PC-3 (cell line): ENCODE results near the gene ZNF33B. TPM values are rescaled to one million over a fixed set of nuclear protein-coding genes. Genes with fewer than 3 reads are reported as not detected.
A peak's percentile ranks its signal among the peaks of the same experiment; 100 is the strongest.

ENCODE experiments used
- ATAC-seq: fragments of 200-7000 bp; cut with Tn5 transposase; 2 replicates; pipeline ENCODE4 v1.9.1; 2020; ENCODE audit warnings: mild to moderate bottlenecking, moderate library complexity
- BruUV-seq: library from RNA; stranded (reverse); fragments of 400-500 nt; replicated peaks from 2 replicates; lab custom pipeline; 2021; lab: Mats Ljungman, UMichigan
- CTCF ChIA-PET: fragments of 300-600 bp; sonication (Branson Sonifier 250); formaldehyde crosslinking; loops from one replicate; lab custom pipeline; 2022; ENCODE audit warnings: antibody characterized with exemption; lab: Charles Lee
- POLR2A ChIA-PET: fragments of 300-600 bp; sonication (Branson Sonifier 250); formaldehyde crosslinking; loops from one replicate; lab custom pipeline; 2022; ENCODE audit warnings: antibody characterized with exemption; ENCODE audit not compliant: unreplicated experiment; lab: Charles Lee
- DNase-seq: peaks from one replicate; pipeline ENCODE4 v3.0.0-alpha.2; 2015
- H2AFZ ChIP-seq: fragments of 300-600 bp; sonication (generic); 2 replicates; pipeline ENCODE4 v1.6.0; 2016; ENCODE audit warnings: antibody characterized with exemption, low read length
- H3F3A ChIP-seq: fragments of 300-600 bp; sonication (generic); one replicate; pipeline ENCODE4 v1.6.0; 2017; ENCODE audit warnings: antibody characterized with exemption, low read length, control low read depth, mild to moderate bottlenecking; ENCODE audit not compliant: unreplicated experiment
- H3K27ac ChIP-seq: fragments of 300-600 bp; sonication (generic); 2 replicates; pipeline ENCODE4 v1.5.1; 2016; ENCODE audit warnings: mild to moderate bottlenecking, low read length
- H3K27me3 ChIP-seq: fragments of 300-600 bp; sonication (generic); 2 replicates; pipeline ENCODE4 v1.6.1; 2016; ENCODE audit warnings: low read length, mixed read lengths
- H3K36me3 ChIP-seq: fragments of 300-600 bp; sonication (generic); 2 replicates; pipeline ENCODE4 v1.6.1; 2016; ENCODE audit warnings: low read depth, mixed run types, low read length, mixed read lengths
- H3K4me1 ChIP-seq: fragments of 300-600 bp; sonication (generic); 2 replicates; pipeline ENCODE4 v1.5.1; 2016; ENCODE audit warnings: low read length; ENCODE audit not compliant: insufficient read depth
- H3K4me2 ChIP-seq: fragments of 300-600 bp; sonication (generic); 2 replicates; pipeline ENCODE4 v1.6.0; 2016; ENCODE audit warnings: low read length
- H3K4me3 ChIP-seq: fragments of 300-600 bp; sonication (generic); 2 replicates; pipeline ENCODE4 v1.5.1; 2016; ENCODE audit warnings: mild to moderate bottlenecking, low read length, mixed read lengths
- H3K79me2 ChIP-seq: fragments of 300-600 bp; sonication (generic); 2 replicates; pipeline ENCODE4 v1.6.1; 2017; ENCODE audit warnings: low read length, mixed read lengths
- H3K9ac ChIP-seq: fragments of 300-600 bp; sonication (generic); 2 replicates; pipeline ENCODE4 v1.6.0; 2016; ENCODE audit warnings: mild to moderate bottlenecking, low read length
- H3K9me2 ChIP-seq: fragments of 300-600 bp; sonication (generic); replicated peaks from 2 replicates; pipeline ENCODE4 v1.6.1; 2016; ENCODE audit warnings: mixed run types, low read length, mixed read lengths
- H3K9me3 ChIP-seq: fragments of 300-600 bp; sonication (generic); 2 replicates; pipeline ENCODE4 v1.6.1; 2016; ENCODE audit warnings: low read length, mixed read lengths
- H4K20me1 ChIP-seq: fragments of 300-600 bp; sonication (generic); 2 replicates; pipeline ENCODE4 v1.6.1; 2016; ENCODE audit warnings: low read length, mixed read lengths
- CTCF ChIP-seq: fragments of 300-600 bp; sonication (generic); conservative IDR thresholded peaks from 2 replicates; pipeline ENCODE4 v1.5.1; 2017; ENCODE audit warnings: antibody characterized with exemption, low read depth, mild to moderate bottlenecking, low read length
- EZH2 ChIP-seq: fragments of 300-600 bp; sonication (generic); IDR thresholded peaks from one replicate; pipeline ENCODE4 v1.6.1; 2017; ENCODE audit warnings: antibody characterized with exemption, mild to moderate bottlenecking, low read length; ENCODE audit not compliant: unreplicated experiment
- EZH2phosphoT487 ChIP-seq: fragments of 300-600 bp; sonication (generic); IDR thresholded peaks from 2 replicates; pipeline ENCODE4 v1.6.1; 2018; ENCODE audit warnings: mild to moderate bottlenecking, antibody characterized with exemption, low read length, borderline replicate concordance
- intact Hi-C: fragments of 100-400 bp; cut with micrococcal nuclease; formaldehyde crosslinking; loops from 2 replicates; pipeline ENCODE4 v1.9.0; 2023
- total RNA-seq: library from RNA; depleted of rRNA; stranded (reverse); fragments of >200 nt; gene quantifications from 2 replicates; pipeline ENCODE4 v1.2.3, GENCODE V29; 2014

ZNF33B gene
- total RNA-seq, 1 experiment from 2014 or later: 6.2 TPM

- BruUV-seq: no TSS peak
- no peaks in the 10 kb centered on the region for H4K20me1 ChIP-seq
- no peak overlapping the region for H2AFZ ChIP-seq
- H3K4me3 ChIP-seq: no peak overlapping the region
- no peaks in the 10 kb centered on the region for H3K9me3 ChIP-seq
- CTCF ChIA-PET: no interaction called here
- intact Hi-C loops: no loop called here
- no peak for ATAC-seq
- no peaks in the 10 kb centered on the region for H3K36me3 ChIP-seq
- POLR2A ChIA-PET: no interaction called here
- no peak overlapping the region for H3K27ac ChIP-seq
- no peak overlapping the region for H3K4me2 ChIP-seq
- H3K9ac ChIP-seq: no peak overlapping the region
- peaks cover 11% of the 10 kb centered on the region for H3K4me1 ChIP-seq
- no peaks in the 10 kb centered on the region for H3K79me2 ChIP-seq
- H3F3A ChIP-seq: no peaks in the 10 kb centered on the region
- DNase-seq: no peak
- H3K27me3 ChIP-seq: peaks cover 20% of the 10 kb centered on the region; the same call in 1 of the 2 replicates
- H3K9me2 ChIP-seq: no peaks in the 10 kb centered on the region
- TF ChIP-seq CTCF (no peak), EZH2phosphoT487 (no peak)
These were observed 12.0 kb upstream of the ZNF33B start for GRCh38 chr10:42650374-42650773.

- Histone ChIP-seq H3K4me3 (no peak overlapping the region), H3K27me3 (peaks cover 11% of the 10 kb centered on the region; the same call in 1 of the 2 replicates), H3K9me2 (no peaks in the 10 kb centered on the region), H3K9ac (no peak overlapping the region), H3K4me2 (no peak overlapping the region), H3F3A (no peaks in the 10 kb centered on the region), H3K4me1 (peaks cover 11% of the 10 kb centered on the region), H3K9me3 (no peaks in the 10 kb centered on the region), H2AFZ (no peak overlapping the region), H4K20me1 (no peaks in the 10 kb centered on the region), H3K79me2 (no peaks in the 10 kb centered on the region), H3K27ac (no peak overlapping the region), H3K36me3 (no peaks in the 10 kb centered on the region)
- DNase-seq: no peak
- ChIA-PET CTCF (no interaction called here), POLR2A (no interaction called here)
- intact Hi-C loops: no loop called here
- ATAC-seq: no peak
- no TSS peak for BruUV-seq
- no peak for TF ChIP-seq EZH2
- TF ChIP-seq CTCF: no peak
- TF ChIP-seq EZH2phosphoT487: no peak
These were observed 10.1 kb upstream of the ZNF33B start for GRCh38 chr10:42648512-42648911.

- peaks cover 2% of the 10 kb centered on the region; the same call in 1 of the 2 replicates for H3K27me3 ChIP-seq
- ChIA-PET CTCF (no interaction called here), POLR2A (no interaction called here)
- H3K79me2 ChIP-seq: no peaks in the 10 kb centered on the region
- H3K4me1 ChIP-seq: peaks cover 11% of the 10 kb centered on the region
- H3F3A ChIP-seq: no peaks in the 10 kb centered on the region
- no peaks in the 10 kb centered on the region for H3K9me2 ChIP-seq
- BruUV-seq: no TSS peak
- no peak overlapping the region for H2AFZ ChIP-seq
- no peaks in the 10 kb centered on the region for H3K9me3 ChIP-seq
- H3K27ac ChIP-seq: no peak overlapping the region
- H3K4me2 ChIP-seq: peak overlapping the region; percentile 9
- DNase-seq (peak; percentile 76), ATAC-seq (no peak; the same call in 1 of the 2 replicates)
- H3K4me3 ChIP-seq: no peak overlapping the region
- H3K36me3 ChIP-seq: no peaks in the 10 kb centered on the region
- intact Hi-C loops: no loop called here
- TF ChIP-seq CTCF (no peak), EZH2phosphoT487 (no peak), EZH2 (no peak)
- H4K20me1 ChIP-seq: no peaks in the 10 kb centered on the region
- no peak overlapping the region for H3K9ac ChIP-seq
These were observed 8.6 kb upstream of the ZNF33B start for GRCh38 chr10:42646687-42647640.
